HG03378 (cell line): ENCODE results near the gene ELANE.
"Not testable (repeated sequence)": the region's sequence is repeated elsewhere in the genome, so short reads cannot be mapped to it uniquely, and the experiment has no call there.

Experiments
- ATAC-seq: cut with Tn5 transposase; IDR thresholded peaks from one replicate; pipeline ENCODE4 v1.9.1; 2021; ENCODE audit warnings: mild to moderate bottlenecking, moderate library complexity; ENCODE audit not compliant: unreplicated experiment

The ELANE gene

DNA sequence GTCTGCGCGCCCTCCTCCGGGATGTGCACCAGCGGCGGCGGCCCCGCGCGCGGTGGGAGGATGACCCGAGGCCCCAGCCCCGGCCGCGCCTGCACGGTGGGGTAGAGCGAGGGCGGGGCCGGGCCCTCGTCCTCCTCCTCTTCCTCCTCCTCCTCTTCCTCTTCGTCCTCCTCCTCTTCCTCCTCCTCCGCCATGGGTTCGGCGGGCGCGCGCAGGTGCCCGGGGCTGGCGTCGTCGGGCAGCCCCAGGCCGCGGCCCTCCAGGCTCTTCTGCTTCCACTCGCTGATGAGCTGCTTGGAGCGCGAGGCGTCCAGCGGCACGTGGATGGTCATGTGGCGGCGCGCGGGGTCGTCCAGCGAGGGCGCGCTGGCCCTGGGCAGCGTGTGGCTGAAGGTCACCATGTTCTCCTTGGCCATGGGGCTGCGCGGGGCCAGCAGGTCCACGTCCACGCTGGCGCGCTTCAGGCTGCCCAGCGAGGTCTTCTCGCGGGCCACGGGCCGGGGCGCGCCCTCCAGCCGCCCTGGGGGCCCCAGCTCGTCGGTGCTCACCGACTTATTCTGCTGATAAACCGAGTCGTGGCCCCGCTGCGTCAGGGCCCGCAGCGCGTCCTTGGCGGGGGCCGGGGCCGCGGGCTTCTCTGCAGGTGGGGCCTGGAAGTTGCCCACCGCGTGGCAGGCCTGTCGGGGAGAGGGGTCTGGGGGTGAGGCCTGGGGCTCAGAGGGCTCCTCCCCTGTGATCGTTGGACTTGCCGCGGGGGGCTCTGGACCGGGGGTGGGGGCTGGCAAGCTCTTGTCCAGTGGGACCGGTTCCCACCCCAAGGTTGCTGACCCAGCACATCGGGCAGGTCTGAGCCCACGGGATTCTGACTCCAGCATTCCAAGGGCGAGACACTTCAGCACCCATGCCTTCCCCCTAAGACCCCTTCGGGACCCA lies 38.6 kb upstream of the ELANE start:
- no peak for ATAC-seq

DNA sequence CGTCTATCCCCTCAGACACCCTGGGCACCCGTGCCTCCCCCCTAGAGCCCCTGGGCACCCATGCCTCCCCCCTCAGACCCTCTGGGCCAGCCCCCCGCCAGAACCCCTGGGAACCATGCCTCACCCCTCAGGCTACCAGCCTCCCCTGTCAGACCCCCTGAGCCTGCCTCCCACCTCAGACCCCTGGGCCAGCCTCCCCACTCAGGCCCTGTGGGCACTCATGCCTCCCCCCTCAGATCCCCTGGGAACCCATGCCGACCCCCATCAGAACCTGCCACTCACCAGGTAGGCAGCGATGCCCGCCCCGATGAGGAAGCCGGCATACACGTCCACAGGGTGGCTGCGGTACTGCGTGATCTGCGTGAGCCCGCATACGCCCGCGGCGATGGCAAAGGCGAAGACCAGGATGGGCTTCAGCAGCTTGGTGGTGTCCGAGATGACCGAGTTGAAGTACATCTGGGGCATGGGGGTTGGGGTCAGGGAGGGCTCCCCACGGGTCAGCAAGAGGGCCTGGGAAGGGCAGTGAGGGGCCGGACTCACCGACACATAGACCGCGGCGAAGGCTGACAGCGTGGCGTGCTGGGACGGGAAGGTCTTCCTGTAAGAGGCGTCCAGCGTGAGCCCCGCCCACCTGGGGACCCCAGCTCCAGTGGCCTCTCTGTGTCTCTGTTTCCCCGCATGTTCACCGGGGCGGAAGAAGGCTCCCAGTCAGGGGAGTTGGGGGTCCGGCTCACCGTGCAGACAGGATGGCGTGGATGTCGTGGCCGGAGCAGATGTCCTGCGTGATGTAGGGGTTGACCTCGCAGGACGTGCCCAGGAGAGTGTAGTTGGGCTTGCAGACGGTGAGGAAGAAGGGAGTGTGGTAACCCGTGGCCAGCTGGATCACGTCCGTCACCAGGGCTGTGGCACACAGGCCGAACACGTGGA lies 37.7 kb upstream of the ELANE start:
- no peak for ATAC-seq

DNA sequence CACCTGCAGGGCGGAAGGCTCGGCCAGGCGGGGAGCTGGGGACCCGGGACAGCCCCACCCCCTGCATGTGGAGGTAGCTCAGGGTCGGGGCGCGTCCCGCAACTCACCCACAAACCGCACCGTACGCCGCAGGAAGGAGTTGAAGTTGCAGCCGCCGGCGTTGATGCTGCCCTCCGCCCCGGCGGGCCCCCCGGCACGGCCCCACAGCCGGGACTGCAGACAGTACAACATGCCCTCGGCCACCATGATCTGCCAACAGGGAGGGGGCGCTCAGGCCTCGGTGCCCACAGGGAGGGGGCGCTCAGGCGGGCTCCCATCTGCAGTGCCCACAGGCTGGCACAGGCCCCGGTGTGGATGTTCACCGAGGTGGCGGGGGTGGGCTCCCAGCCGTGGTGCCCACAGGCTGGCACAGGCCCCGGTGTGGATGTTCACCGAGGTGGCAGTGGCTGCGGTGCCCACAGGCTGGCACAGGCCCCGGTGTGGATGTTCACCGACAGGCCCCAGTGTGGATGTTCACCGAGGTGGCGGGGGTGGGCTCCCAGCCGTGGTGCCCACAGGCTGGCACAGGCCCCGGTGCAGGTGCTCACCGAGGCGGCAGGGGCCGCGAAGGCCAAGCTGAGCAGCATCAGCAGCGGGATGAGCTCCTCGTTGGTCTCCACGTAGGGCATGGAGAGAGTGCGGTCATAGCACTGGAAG lies 36.9 kb upstream of the ELANE start:
- no peak for ATAC-seq

DNA sequence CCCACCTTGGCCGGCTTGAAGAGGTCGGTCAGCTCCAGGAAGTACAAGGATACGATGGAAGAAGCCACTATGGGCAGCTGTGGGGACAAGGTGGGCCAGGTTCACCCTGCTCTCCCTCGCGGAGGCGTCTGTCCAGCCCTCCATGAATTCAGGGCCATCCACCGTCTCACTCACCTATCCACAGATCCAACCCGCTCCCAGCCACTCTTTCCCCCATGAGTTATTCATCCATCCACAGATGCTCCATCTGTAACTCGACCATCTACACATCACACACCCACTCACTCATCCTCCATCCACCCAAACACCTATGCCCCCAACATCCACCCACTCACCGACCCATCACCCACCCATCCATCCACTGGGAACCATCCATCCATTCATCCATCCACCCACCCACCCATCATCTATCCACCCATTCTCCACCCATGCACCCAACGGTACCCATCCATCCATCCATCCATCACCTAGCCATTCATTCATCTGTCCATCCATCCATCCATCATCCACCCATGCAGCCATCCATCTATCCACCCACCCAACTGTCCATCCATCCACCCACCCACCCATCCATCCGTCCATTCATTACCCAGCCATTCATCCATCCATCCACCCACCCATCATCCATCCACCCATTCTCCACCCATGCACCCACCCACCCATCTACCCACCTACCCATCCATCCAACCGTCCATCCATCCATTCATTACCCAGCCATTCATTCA lies 36.2 kb upstream of the ELANE start:
- no peak for ATAC-seq

DNA sequence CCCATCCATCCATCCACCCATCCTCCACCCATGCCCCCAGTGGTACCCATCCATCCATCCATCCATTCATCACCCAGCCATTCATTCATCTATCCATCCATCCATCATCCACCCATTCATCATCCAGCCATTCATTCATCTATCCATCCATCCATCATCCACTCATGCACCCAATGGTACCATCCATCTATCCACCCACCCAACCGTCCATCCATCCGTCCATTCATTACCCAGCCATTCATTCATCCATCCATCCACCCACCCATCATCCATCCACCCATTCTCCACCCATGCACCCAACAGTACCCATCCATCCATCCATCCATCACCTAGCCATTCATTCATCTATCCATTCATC lies 35.6 kb upstream of the ELANE start:
- ATAC-seq, result no peak

DNA sequence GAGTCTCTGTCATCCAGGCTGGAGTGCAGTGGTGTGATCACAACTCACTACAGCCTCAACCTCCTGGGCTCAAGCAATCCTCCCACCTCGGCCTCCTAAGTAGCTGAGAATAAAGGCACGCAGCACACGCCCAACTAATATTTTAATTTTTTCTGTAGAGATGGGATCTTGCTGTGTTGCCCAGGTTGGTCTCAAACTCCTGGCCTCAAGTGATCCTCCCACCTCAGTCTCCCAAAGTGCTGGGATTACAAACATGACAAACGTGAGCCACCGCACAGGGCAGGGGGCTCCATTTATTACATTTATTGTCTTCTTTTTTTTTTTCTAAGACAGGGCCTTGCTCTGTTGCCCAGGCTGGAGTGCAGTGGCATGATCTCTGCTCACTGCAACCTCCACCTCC lies 31.9 kb upstream of the ELANE start:
- ATAC-seq, result not testable (repeated sequence)

DNA sequence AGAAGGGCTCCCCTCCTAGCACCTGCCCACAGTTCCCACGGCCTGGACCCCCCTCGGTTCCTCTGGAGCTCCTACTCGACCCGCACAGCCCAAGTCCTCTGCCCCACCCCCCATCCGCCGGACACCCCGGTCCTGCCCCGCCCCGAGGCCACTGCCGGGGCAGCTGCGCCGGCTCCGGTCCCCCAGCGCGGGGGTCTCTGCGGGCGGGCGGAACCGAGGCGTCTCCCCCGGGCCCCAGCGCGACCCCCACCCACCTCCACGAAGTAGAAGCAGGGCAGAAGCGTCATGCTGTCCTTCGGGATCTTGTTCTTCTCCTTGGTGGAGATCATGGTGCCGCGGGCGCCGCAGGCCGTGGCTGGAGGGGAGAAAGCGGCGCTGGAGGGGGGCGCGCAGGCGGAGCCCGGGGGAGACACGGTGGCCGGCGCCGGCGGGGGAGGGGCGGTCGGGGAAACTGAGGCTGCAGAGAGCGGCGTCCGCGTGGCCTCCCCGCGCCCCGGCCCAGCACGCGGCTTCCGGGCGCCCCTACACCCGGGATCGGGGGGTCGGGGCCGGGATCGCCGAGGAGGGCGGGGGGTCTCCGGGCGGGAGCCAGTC lies 30.8 kb upstream of the ELANE start:
- ATAC-seq, result no peak

DNA sequence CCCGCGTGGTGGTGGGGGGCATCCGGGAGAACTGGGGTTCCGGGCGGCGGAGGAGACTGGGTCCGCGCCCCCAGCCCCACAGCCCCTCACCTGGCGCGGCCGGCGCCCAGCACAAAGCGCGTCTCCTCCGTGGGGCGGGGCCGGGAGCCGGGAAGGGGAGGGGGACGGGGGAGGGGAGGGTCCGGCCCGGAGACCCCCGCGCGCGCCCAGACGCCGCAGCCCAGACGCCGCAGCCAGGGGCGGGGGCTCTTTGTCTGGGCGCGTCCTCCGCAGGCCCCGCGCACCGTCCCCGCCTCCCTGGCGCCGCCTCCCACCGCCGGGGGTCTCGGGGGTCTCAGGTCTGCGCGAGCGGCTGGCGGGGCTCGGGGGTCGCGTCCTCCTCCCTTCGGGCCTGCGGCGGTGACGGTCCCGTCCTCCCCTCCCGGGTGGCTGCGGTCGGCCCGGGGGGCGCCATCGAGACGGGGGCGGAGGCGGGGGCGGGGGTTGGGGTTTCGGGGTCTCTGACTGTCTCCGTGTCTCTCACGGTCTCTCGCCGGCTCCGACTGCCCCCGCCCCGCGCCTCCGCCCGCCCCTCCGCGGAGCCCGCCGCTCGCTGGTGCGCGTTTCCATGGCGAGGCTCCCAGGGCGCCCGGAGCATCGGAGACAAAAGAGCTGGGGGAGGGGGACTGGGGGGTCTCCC lies 30.1 kb upstream of the ELANE start, which contains the start of gene PLPPR3:
TSS of gene PLPPR3 (minus strand) at position 131 of the 679 bp plus-strand sequence. CDS start 396 bp downstream, outside the sequence.
- ATAC-seq, result no peak

DNA sequence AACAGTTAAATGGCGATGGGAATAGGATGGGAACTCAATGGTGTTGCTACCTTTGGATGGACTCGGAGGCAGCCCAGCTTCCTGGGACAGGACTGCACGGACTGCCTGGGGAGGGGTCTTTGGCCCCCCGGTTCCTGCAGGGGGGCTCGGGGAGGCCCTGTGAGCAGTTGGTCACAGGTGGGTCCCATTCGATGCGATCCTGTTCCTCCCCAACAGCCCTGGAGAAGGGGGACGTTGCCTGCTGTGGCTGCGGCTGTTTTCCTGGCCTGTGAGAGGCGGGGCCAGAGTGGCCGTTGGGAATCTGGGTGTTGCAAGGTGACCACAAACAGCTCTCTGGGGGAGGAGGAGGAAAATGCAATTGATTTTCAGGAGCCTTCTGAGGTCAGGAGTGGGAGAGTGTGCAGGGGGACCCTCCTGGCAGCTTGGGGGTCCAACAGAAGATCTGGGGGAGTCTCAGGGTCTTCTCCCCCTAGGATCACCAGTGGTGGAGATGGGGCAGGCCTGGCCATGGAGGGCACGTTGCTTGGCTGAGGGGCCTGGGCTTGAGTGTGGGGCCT lies 28.5 kb upstream of the ELANE start:
- ATAC-seq, result no peak

DNA sequence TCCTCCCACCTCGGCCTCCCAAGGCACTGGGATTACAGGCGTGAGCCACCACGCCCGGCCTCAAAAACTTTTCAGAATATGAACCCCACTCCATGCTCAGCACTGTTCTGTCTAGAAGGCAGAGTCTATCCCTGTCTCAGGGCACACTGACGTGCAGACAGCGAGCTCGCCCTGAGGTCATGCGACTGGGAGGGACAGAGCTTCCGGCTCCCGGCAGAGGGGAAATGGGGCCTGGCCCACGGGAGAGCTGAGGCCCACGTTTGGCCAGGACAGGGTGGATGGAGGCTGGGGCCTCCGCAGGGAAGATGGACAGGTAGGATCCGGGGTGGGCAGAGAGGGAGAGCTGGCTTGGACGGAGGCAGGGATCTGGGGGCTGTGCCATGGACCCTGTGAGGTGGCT lies 27.2 kb upstream of the ELANE start:
- ATAC-seq, result no peak

DNA sequence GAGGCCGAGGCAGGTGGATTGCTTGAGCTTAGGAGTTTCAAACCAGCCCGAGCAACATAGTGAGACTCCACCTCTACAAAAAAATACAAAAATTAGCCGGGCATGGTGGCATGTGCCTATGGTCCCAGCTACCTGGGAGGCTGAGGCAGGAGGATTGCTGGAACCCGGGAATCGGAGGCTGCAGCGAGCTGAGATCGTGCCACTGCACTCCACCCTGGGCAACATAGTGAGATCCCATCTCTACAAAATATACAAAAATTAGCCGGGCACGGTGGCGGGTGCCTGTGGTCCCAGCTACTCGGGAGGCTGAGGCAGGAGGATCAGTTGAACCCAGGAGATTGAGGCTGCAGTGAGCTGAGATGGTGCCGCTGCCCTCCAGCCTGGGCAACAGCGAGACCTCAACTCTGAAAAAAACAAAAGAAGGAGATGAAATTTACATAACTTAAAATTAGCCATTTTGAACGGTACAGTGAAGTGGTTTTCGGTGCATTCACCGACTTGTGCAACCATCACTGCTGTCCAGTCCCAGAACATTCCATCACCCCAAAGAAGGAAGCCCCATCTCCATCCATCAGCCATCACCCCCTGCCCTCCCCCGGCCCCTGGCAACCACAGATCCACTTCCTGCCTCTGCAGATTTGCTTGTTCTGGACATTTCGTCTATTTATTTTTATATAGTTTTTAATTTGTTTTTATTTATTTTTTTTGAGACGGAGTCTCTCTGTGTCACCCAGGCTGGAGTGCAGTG lies 26.0 kb upstream of the ELANE start:
- ATAC-seq, result no peak

DNA sequence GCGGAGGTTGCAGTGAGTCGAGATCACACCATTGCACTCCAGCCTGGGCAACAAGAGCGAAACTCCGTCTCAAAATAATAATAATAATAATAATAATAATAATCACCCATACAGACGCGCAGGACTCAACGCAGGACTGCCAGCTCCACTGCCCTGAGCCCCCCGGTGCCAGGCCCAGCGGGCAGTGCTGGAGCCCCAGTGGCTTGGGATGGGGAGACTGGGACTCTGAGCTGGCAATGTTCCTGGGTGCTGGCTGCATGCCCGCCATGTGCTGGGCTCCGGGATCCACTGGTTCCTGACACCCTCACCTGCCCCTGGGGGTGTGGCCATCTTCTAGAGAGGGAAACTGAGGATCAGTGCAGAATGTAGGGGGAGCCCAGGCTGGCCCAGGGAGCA lies 24.8 kb upstream of the ELANE start:
- no peak for ATAC-seq

DNA sequence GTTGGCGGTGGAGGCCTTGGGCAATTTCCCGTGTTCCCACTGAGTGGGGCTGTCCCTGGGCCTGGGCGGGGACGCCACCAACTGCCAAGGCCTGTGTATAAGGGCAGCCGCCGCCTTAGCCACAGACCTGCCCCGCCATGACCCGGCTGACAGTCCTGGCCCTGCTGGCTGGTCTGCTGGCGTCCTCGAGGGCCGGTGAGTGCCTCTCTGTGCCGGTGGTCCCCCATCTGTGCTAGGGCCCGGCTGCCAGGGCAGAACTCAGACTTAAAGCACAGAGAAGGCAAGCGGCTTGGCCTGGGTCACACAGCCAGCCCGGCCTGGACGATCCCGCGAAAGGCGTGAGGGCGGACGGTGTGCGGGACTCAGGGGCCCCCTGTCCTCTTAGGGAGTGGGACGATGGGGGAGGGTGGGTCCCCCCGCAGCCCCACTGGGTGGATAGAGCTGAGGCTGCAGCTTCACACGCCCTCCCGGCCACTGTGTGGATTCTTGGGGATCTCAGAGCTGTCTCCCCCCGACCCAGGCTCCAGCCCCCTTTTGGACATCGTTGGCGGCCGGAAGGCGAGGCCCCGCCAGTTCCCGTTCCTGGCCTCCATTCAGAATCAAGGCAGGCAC lies 24.3 kb upstream of the ELANE start, which contains the start of gene AZU1:
TSS of gene AZU1 (plus strand) at position 128 of the 612 bp plus-strand sequence. CDS start at position 138, 10 bp downstream.
- no peak for ATAC-seq

DNA sequence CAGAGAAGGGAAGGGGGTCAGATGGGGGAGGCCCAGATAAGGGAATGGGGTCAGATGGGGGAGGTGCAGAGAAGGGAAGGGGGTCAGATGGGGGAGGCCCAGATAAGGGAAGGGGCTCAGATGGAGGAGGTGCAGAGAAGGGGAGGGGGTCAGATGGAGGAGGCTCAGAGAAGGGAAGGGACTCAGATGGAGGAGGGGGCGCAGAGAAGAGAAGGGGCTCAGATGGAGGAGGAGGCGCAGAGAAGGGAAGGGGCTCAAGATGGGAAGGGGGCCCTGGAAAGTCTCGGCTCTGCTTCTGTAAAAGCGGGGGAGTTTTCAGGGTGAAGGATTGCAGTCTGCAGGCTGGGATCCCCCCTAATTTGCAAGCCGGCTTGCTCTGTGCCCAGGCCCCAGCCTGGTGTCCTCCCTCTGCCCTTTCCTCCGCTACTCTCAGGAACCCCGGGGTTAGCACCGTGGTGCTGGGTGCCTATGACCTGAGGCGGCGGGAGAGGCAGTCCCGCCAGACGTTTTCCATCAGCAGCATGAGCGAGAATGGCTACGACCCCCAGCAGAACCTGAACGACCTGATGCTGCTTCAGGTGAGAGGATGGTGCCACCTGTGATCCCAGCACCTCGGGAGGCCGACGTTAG lies 22.9 kb upstream of the ELANE start:
- ATAC-seq, result no peak

DNA sequence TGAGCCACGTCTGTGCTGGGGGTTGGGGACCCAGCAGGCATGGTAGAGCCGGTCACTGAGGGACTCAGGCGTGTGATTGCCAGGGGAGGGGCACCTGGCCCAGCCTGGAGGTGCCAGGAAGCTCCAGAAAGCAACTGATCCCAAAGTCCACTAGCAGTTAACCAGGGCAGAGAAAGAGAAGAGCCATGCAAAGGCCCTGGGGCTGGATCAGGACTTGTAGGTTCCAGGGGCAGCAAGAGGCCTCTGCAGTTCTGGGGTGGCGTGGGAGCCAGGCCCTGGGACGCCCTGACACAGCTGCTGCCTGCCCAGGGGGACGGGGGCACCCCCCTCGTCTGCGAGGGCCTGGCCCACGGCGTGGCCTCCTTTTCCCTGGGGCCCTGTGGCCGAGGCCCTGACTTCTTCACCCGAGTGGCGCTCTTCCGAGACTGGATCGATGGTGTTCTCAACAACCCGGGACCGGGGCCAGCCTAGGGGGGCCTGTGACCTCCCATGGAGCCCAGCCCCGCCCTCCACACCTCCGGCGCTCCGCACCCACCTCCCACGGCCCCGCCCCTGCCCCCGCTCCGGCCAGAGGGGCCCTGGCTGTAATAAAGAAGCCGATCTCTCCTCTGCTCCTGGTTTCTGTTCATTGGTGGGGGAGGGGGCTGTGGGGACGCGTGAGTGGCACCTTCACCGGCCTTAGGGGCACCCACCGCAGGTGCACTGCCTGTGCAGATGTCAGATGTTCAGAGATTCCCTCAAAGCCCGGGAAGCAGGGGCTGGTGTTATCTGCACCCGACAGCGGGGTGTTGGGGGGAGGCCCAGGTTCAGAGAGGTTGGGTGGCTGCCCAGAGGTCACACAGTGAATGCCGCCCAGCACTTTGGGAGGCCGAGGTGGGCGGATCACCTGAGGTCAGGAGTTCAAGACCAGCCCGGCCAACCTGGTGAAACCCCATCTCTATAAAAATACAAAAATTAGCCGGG lies 20.4 kb upstream of the ELANE start:
- no peak for ATAC-seq

DNA sequence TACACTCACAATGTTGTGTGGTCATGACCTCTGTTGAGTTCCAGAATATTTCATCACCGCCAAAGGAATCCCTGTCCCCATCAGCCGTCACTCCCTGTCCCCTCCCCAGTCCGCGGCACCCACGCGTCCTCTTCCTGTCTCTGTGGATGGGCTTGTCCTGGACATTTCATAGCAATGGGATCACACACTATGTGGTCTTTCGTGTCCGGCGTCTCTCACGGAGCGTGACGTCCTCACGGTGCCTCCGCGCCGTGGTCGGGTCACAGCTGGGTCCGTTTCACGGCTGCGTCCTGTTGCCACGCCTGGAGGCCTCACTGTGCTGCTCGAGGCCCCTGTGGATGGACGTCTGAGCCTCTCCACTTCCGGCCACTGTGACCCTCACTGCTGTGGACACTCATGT lies 17.9 kb upstream of the ELANE start:
- no peak for ATAC-seq
